Colonic mucosa (tissue), 4 donors: ENCODE measurements around the gene SYT1. TPM values are rescaled to one million over a fixed set of nuclear protein-coding genes. Genes with fewer than 3 reads are reported as not detected.
A peak's percentile ranks its signal among the peaks of the same experiment; 100 is the strongest.

Source experiments
- DNase-seq: peaks from one replicate; pipeline ENCODE4 v3.0.0-alpha.2; 2020
- H3K27ac ChIP-seq: fragments of 200-600 bp; one replicate; pipeline ENCODE4 v1.8.0; 2021
- H3K27me3 ChIP-seq: fragments of 200-600 bp; one replicate; pipeline ENCODE4 v1.8.0; 2021
- H3K36me3 ChIP-seq: fragments of 200-600 bp; one replicate; pipeline ENCODE4 v1.8.0; 2021
- H3K4me1 ChIP-seq: fragments of 200-600 bp; one replicate; pipeline ENCODE4 v1.8.0; 2021; ENCODE audit warnings: mild to moderate bottlenecking
- H3K4me3 ChIP-seq: fragments of 200-600 bp; one replicate; pipeline ENCODE4 v1.8.0; 2021
- H3K9ac ChIP-seq, 2 donors: one replicate each; pipeline ENCODE4 v1.7.0; 2013; ENCODE audit warnings: control low read depth in 2 of 2, low read depth in 2 of 2, low read length in 2 of 2
- H3K9me3 ChIP-seq: fragments of 200-600 bp; one replicate; pipeline ENCODE4 v1.8.0; 2021
- intact Hi-C: fragments of 100-400 bp; cut with DNase I; formaldehyde crosslinking; loops from one replicate; pipeline ENCODE4 v1.14.1; 2022
- total RNA-seq, 2 donors: library from RNA; stranded (reverse); fragmentation: NEBNext Ultra II Directional in 1 of 2; extraction: Animal tissue kit (Norgen Biotek cat#: 25700) in 1 of 2; gene quantifications; one replicate each; pipeline ENCODE4 v1.2.1, GENCODE V29; 2021
- TF ChIP-seq, protein P1 (sequence below): fragments of 200-600 bp; IDR thresholded peaks from one replicate; pipeline ENCODE4 v1.8.0; 2022; ENCODE audit warnings: antibody characterized with exemption, mild to moderate bottlenecking
- donor health status: healthy.
- donor health status: DM: no; HTN: no; CAD: no.
- donor health status: DM: no; HTN: no; CAD: no.

The SYT1 gene
- total RNA-seq, result 1 to 10 TPM in 1 of 2 donors, under 1 TPM in 1; 0.94 to 3.2 TPM

DNA sequence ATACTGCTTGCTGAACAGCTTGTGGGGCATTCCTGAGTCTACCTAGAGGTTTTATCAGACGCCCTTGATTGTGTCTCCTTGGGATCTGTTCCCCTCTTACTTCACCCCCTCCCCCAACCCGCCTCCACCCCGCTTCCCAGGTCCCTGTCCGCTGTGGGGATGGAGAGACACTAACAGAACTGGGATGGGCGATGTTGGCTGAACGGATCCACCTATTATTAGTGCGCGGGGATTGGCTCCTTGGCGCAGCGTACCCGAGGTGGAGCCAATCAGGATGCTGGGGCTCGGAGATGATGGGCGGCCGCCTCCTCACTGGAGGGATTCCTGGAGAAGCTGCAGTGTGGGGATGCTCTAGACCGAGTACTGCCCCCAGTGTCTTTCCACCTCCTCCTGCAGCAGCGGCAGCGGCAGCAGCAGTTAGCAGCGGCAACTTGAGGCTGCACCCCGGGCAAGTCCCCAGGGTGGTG is at the start of gene SYT1:
Gene SYT1, plus strand, starts transcription at position 372 of the 467 bp plus-strand sequence.
- DNase-seq, result peak; percentile 40
- H3K9ac ChIP-seq, result no peak within 1 kb of the TSS

DNA sequence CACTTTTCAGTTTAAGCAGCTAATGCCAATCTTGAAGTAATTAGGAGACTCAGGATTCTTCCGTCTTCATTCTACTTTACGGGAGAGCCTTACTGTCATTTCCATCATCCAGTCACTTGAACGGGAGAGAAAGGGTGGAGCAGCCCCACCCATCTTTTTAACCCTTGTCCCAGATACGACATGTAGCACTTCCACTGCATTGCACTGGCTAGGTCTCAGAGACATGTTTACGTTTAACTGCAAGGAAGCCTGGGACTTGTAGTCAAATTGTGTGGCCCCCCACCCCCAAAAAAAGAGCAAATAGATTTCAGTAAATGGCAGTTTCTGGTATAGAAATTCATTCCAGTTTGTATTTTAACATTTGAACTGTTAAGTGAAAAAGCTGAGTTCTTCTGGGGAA is 46.1 kb upstream of the SYT1 start:
- TF ChIP-seq, protein P1, sequence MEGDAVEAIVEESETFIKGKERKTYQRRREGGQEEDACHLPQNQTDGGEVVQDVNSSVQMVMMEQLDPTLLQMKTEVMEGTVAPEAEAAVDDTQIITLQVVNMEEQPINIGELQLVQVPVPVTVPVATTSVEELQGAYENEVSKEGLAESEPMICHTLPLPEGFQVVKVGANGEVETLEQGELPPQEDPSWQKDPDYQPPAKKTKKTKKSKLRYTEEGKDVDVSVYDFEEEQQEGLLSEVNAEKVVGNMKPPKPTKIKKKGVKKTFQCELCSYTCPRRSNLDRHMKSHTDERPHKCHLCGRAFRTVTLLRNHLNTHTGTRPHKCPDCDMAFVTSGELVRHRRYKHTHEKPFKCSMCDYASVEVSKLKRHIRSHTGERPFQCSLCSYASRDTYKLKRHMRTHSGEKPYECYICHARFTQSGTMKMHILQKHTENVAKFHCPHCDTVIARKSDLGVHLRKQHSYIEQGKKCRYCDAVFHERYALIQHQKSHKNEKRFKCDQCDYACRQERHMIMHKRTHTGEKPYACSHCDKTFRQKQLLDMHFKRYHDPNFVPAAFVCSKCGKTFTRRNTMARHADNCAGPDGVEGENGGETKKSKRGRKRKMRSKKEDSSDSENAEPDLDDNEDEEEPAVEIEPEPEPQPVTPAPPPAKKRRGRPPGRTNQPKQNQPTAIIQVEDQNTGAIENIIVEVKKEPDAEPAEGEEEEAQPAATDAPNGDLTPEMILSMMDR, result no peak
- intact Hi-C loops, result no loop called here
- Histone ChIP-seq H3K27ac (no peak overlapping the region), H3K4me3 (no peak overlapping the region), H3K9ac (no peak overlapping the region), H3K4me1 (no peaks in the 10 kb centered on the region), H3K36me3 (no peaks in the 10 kb centered on the region), H3K9me3 (no peaks in the 10 kb centered on the region), H3K27me3 (no peaks in the 10 kb centered on the region)
- DNase-seq, result no peak

More for the DNA sequence above, at the start of gene SYT1:
- no peaks in the 10 kb centered on the region for H3K36me3 ChIP-seq
- H3K9me3 ChIP-seq, result no peaks in the 10 kb centered on the region
- TF ChIP-seq, protein P1, result no peak
- intact Hi-C loops, result no loop called here
- H3K4me1 ChIP-seq, result no peaks in the 10 kb centered on the region
- H3K27ac ChIP-seq, result no peak within 1 kb of the TSS
- peak within 1 kb of the TSS; percentile 36 for H3K4me3 ChIP-seq
- H3K27me3 ChIP-seq, result peaks cover 3% of the 10 kb centered on the region

DNA sequence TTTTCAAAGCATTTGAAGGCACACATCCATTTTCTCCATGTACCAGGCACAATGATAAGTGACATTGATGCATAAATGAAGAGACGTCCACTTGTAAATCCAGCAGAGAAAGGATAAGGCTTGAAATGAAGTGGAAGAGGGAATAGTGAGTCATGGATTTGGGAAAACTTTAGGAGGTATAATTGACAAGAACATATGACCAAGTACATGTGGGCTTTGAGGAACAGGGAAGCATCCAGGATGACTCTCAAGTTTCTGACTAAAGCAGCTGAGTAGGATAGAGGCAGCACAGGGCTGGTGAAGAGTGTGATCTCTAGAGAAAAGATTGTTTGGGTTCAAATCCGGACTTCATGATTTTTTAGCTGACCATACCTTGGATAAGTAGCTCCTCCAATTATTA is 43.6 kb upstream of the SYT1 start:
- H3K36me3 ChIP-seq, result no peaks in the 10 kb centered on the region
- TF ChIP-seq, protein P1, result no peak

DNA sequence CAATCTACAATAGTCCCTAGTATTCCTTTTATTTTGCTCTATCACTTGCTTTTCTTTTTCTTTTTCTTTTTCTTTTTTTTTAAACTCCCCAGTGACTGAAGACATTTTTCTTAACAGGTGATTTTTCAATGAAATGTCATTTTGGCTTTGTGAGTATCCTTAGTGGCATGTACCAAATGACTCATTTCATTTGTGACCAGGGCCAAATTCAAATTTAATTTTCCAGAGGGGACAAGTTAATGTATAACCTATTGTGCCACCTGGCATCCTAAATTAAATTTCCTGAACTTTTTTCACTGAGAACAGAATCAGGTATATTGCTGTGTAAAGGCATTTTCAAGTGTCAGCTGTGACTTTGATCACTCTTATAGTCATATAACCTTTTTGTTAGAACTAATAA is 39.7 kb upstream of the SYT1 start:
- H3K27me3 ChIP-seq, result no peaks in the 10 kb centered on the region
- H3K36me3 ChIP-seq, result no peaks in the 10 kb centered on the region
- intact Hi-C loops, result no loop called here
- H3K4me3 ChIP-seq, result no peak overlapping the region
- H3K9ac ChIP-seq, result no peak overlapping the region
- H3K9me3 ChIP-seq, result no peaks in the 10 kb centered on the region
- no peak for DNase-seq
- TF ChIP-seq, protein P1, result no peak
- no peaks in the 10 kb centered on the region for H3K4me1 ChIP-seq
- H3K27ac ChIP-seq, result no peak overlapping the region

More for the DNA sequence above, 43.6 kb upstream of the SYT1 start:
- no peak for DNase-seq
- no peak overlapping the region for H3K9ac ChIP-seq
- intact Hi-C loops, result no loop called here
- no peaks in the 10 kb centered on the region for H3K9me3 ChIP-seq
- H3K4me3 ChIP-seq, result no peak overlapping the region
- no peaks in the 10 kb centered on the region for H3K27me3 ChIP-seq
- no peak overlapping the region for H3K27ac ChIP-seq
- no peaks in the 10 kb centered on the region for H3K4me1 ChIP-seq

DNA sequence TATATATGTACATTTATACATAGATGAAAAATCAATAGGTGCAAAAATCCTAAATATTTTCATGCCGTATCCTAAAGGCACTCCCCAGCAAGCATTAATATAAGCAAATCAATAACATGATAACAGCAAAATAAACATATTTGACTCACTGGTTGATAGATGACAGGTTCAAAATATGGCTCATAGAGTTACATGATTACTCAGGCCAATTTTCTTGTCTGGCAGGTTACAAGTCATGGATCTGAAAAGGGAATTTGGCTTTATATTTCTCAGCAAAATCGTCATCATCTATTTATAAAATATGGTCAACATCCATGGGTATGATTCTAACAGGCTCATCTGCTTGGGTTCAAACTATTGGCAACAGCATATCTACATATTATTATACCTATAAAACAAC is 34.9 kb upstream of the SYT1 start:
- Histone ChIP-seq H3K27ac (no peak overlapping the region), H3K4me3 (no peak overlapping the region), H3K9me3 (no peaks in the 10 kb centered on the region), H3K9ac (no peak overlapping the region), H3K36me3 (no peaks in the 10 kb centered on the region), H3K4me1 (no peaks in the 10 kb centered on the region), H3K27me3 (no peaks in the 10 kb centered on the region)
- no peak for DNase-seq
- intact Hi-C loops, result no loop called here
- TF ChIP-seq, protein P1, result no peak
